KMS-11 (cell line): ENCODE data around the gene ODAD4.

Experiments
- H2AFZ ChIP-seq: fragments of 200-600 bp; sonication (generic); 2 replicates; pipeline ENCODE4 v1.6.1; 2016; ENCODE audit warnings: antibody characterized with exemption, mixed run types, low read depth
- H3K27ac ChIP-seq: fragments of 200-600 bp; sonication (generic); 2 replicates; pipeline ENCODE4 v1.6.1; 2016; ENCODE audit warnings: mild to moderate bottlenecking, mixed run types
- H3K27me3 ChIP-seq: fragments of 200-600 bp; sonication (generic); 2 replicates; pipeline ENCODE4 v1.6.1; 2017; ENCODE audit warnings: mild to moderate bottlenecking, low read depth, mixed run types, moderate library complexity; ENCODE audit not compliant: insufficient read depth
- H3K36me3 ChIP-seq: fragments of 200-600 bp; sonication (generic); 2 replicates; pipeline ENCODE4 v1.6.1; 2017; ENCODE audit warnings: mild to moderate bottlenecking, mixed run types; ENCODE audit not compliant: insufficient read depth
- H3K4me1 ChIP-seq: fragments of 200-600 bp; sonication (generic); 2 replicates; pipeline ENCODE4 v1.6.1; 2016; ENCODE audit warnings: mild to moderate bottlenecking, low read depth, mixed run types; ENCODE audit not compliant: poor library complexity, severe bottlenecking
- H3K4me2 ChIP-seq: fragments of 200-600 bp; sonication (generic); 2 replicates; pipeline ENCODE4 v1.7.0; 2016; ENCODE audit warnings: mild to moderate bottlenecking, mixed run types
- H3K4me3 ChIP-seq: fragments of 200-600 bp; sonication (generic); IDR thresholded peaks from 2 replicates; pipeline ENCODE4 v1.6.1; 2017; ENCODE audit warnings: low read depth, low read length, mixed read lengths; ENCODE audit not compliant: insufficient read depth
- H3K79me2 ChIP-seq: fragments of 200-600 bp; sonication (generic); 2 replicates; pipeline ENCODE4 v1.6.1; 2016; ENCODE audit warnings: low read depth, mixed run types; ENCODE audit not compliant: insufficient read depth
- H3K9ac ChIP-seq: fragments of 200-600 bp; sonication (generic); 2 replicates; pipeline ENCODE4 v1.6.1; 2016; ENCODE audit warnings: mild to moderate bottlenecking, mixed run types
- H4K20me1 ChIP-seq: fragments of 200-600 bp; sonication (generic); 2 replicates; pipeline ENCODE4 v1.6.1; 2016; ENCODE audit warnings: mild to moderate bottlenecking, mixed run types; ENCODE audit not compliant: insufficient read depth
- CTCF ChIP-seq: fragments of 200-600 bp; sonication (generic); conservative IDR thresholded peaks from 2 replicates; pipeline ENCODE4 v1.6.1; 2017; ENCODE audit warnings: low read depth, mild to moderate bottlenecking, antibody characterized with exemption, low read length, moderate library complexity, mixed read lengths

ODAD4 gene

GRCh38 chr17:41962768-41963434, 32.5 kb downstream of the ODAD4 start:
- H3K79me2 ChIP-seq, result peaks cover 11% of the 10 kb centered on the region
- H3K36me3 ChIP-seq, result no peaks in the 10 kb centered on the region
- peaks cover 36% of the 10 kb centered on the region for H3K4me1 ChIP-seq
- H2AFZ ChIP-seq, result peak overlapping the region; percentile 23; the same call in 1 of the 2 replicates
- H3K4me3 ChIP-seq, result no peak overlapping the region
- peak overlapping the region; percentile 2; the same call in 1 of the 2 replicates for H3K4me2 ChIP-seq
- TF ChIP-seq CTCF, result peak; percentile 97
- H3K27ac ChIP-seq, result no peak overlapping the region
- no peak overlapping the region for H3K9ac ChIP-seq
- no peaks in the 10 kb centered on the region for H3K27me3 ChIP-seq
- H4K20me1 ChIP-seq, result no peaks in the 10 kb centered on the region

GRCh38 chr17:41965694-41966462, 35.5 kb downstream of the ODAD4 start:
- peaks cover 16% of the 10 kb centered on the region for H3K79me2 ChIP-seq
- H3K4me3 ChIP-seq, result no peak overlapping the region
- peak overlapping the region; percentile 95 for H3K4me2 ChIP-seq
- no peaks in the 10 kb centered on the region for H4K20me1 ChIP-seq
- H3K27ac ChIP-seq, result peak overlapping the region; percentile 55; the same call in 1 of the 2 replicates
- H3K4me1 ChIP-seq, result peaks cover 31% of the 10 kb centered on the region
- H3K36me3 ChIP-seq, result no peaks in the 10 kb centered on the region; the same call in 1 of the 2 replicates
- peak overlapping the region; percentile 83; the same call in 1 of the 2 replicates for H3K9ac ChIP-seq
- H2AFZ ChIP-seq, result peak overlapping the region; percentile 58
- H3K27me3 ChIP-seq, result no peaks in the 10 kb centered on the region
- TF ChIP-seq CTCF, result no peak

- H3K9ac ChIP-seq, result peak within 1 kb of the TSS; percentile 83
- H3K4me2 ChIP-seq, result peak within 1 kb of the TSS; percentile 95
- H3K4me1 ChIP-seq, result peaks cover 31% of the 10 kb centered on the region
- no peak within 1 kb of the TSS for H3K4me3 ChIP-seq
- no peaks in the 10 kb centered on the region for H4K20me1 ChIP-seq
- no peaks in the 10 kb centered on the region; the same call in 1 of the 2 replicates for H3K36me3 ChIP-seq
- peak within 1 kb of the TSS; percentile 68 for H2AFZ ChIP-seq
- H3K27me3 ChIP-seq, result no peaks in the 10 kb centered on the region
- peaks cover 16% of the 10 kb centered on the region for H3K79me2 ChIP-seq
- peak within 1 kb of the TSS; percentile 58 for H3K27ac ChIP-seq
- no peak for TF ChIP-seq CTCF
Observed at GRCh38 chr17:41966463-41967140, 36.2 kb downstream of the ODAD4 start, which contains the start of gene CNP. TSS of gene CNP (plus strand) at chr17:41966795. CDS start at chr17:41966885, 90 bp downstream.

- peak overlapping the region; percentile 73 for H3K4me2 ChIP-seq
- TF ChIP-seq CTCF, result no peak
- no peaks in the 10 kb centered on the region for H4K20me1 ChIP-seq
- H3K9ac ChIP-seq, result peak overlapping the region; percentile 83
- no peaks in the 10 kb centered on the region; the same call in 1 of the 2 replicates for H3K36me3 ChIP-seq
- H3K4me3 ChIP-seq, result no peak overlapping the region
- no peaks in the 10 kb centered on the region for H3K27me3 ChIP-seq
- peak overlapping the region; percentile 68 for H2AFZ ChIP-seq
- peaks cover 16% of the 10 kb centered on the region for H3K79me2 ChIP-seq
- H3K27ac ChIP-seq, result peak overlapping the region; percentile 58
- peaks cover 24% of the 10 kb centered on the region for H3K4me1 ChIP-seq
Observed at GRCh38 chr17:41967141-41967920, 36.9 kb downstream of the ODAD4 start.
